Measurements from ENCODE around the gene DGKI.

The DGKI gene

DNA sequence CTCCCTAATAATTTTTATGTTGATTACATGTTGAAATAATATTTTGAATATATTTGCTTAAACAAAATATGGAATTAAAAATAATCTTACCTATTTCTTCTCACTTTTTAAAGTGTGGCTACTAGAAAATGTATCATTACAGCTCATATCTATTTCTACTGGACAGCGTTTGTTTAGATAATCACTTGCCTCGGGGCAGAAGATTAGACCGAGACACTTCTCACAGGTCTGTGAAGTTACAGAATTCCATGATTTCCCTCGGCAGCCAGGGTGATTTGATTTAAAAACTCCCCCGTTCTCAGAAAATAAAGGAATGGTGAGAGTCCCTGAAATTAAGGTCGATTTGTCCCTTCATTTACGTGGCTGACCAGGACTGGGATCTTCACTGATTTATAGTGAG is 162.5 kb downstream of the DGKI start:
- DNase-seq: no peak

DNA sequence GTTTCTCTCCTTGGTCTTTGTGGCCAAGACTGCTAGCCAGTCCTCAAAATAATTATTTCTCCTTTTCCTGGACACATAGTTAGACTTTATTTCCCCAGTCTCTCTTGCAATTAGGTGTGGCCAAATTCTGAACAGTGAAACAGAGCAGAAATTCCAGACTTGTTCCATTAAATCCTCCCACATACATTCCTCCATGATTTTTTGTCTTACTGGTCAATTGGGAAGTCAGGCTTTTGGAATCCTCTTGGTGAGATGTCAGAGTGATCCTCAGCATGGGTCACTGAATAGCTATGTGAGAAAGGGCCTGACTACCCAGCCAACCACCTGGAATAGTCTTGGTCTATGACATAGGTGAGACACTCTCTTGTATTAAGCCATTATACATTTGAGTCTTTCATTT is 164.2 kb downstream of the DGKI start:
- no peak for DNase-seq

- DNase-seq: no peak
These were observed 164.9 kb downstream of the DGKI start for GRCh38 chr7:137681657-137682562.

- no peak for DNase-seq
These were observed 172.0 kb downstream of the DGKI start for GRCh38 chr7:137674551-137675409.

- no peak for DNase-seq
These were observed 172.7 kb downstream of the DGKI start for GRCh38 chr7:137674048-137674447.

DNA sequence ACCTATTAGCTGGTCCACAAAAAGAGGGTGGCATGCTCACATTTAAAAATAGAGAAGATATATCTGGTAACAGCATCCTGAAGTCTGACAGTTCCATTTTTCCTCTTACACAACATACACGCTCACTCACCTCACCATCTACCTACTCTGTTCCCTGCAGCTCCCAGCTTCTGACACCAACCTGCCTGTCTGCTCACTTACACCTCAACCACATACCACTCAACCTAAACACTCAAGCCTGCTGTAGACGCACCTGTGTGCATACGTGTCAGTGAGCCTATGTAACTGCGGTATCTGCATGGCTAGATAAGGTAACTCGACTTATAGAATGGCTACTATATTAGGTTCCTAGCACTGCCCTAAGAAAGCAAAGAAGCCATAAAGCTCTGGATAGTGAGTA is 174.9 kb downstream of the DGKI start:
- no peak for DNase-seq

DNA sequence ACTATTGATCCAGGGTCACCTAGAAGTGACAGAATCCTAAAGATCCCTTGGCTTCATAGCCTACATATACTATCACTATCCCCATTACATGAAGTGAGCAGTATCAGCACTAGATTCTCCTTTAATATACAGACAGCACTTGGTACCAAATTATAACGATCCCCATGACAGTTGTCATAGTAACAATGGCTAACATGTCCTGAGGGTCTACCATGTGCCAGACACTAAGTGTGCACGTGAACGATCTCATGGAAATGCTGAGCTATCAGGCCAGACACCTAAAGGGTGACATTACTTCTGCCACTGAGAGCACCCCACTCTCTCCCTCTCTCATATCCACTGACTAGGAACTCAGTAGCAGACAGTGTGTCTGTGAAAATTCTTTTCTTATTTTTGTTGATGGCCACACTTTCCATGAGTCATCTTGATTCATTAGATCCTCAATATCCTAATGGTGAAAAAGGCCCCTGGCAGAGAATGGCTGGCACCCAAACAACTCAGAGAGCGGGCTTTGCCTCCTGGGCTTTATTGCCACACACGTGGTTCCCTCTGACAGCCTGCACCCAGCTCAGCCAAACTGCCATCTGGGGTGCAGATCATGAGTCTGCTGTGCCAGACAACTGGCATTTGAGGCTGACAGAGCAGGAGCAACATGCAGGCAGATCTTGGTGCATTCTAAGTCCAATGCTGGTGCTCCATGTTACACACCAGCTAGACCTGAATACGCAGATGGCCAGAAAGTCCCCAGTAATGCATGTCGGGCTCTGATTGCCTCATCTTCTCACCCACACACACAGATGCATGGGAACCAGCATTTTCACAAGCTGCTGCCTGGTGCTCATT is 176.3 kb downstream of the DGKI start:
- no peak for DNase-seq

DNA sequence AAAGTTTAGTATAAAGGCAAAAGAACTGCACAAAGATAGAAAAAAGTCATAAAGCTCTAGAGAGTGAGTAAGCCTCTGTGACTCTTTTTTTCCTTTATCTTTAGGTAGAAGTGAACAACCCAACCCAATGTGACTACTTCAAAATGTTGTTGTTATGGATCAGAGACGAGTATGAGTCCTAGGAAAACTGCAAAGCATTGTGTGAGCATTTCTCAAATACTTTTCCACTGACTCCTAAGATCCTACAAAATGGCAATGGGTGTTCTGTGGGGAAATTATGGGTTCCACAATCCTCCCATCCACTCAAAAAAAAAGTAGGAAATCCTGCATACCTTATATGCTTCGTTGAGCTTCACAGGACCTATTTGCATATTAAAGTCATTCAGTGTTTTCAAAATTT is 177.1 kb downstream of the DGKI start:
- DNase-seq: no peak

DNA sequence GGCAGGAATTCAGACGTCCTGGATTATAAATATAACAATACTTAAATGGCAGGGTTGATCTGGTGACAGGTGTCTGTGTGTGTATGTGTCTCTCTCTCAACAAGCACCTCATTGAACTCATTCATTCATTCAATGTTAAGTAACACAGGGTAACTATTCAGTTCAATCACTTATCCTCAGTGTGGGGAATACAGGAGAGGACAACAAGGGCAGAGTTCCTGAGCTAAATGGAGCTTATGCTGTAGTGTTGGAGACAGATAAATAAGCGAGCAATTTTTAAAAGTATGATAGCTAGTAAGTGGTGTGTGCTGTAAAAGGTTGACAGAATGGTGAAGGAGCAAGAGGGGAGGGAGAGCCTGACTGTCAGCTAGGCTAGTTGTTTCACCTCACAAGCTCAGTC is 178.4 kb downstream of the DGKI start:
- no peak for DNase-seq

- DNase-seq: no peak
These were observed 179.0 kb downstream of the DGKI start for GRCh38 chr7:137667633-137668387.

- no peak for DNase-seq
These were observed 181.9 kb downstream of the DGKI start for GRCh38 chr7:137664846-137665245.

DNA sequence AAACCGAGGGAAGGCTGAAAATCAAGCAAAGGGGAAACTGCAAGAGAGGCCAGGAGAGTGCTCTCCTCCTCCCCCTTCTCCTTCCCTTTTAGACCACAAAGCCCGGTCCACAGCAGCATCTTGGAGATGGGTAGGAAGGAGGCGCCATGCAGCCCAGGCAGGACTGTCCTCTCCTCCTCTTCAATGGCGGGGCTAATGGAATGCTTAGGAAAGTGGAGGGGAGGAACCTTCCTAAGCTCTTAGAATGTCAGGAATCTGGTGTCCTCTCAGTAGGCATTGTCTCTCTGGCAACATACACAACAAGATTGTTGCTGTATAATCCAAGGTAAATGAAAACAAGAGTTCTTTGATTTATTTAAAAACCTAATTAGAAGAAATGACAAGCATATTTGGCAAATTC is 185.1 kb downstream of the DGKI start:
- DNase-seq: no peak

DNA sequence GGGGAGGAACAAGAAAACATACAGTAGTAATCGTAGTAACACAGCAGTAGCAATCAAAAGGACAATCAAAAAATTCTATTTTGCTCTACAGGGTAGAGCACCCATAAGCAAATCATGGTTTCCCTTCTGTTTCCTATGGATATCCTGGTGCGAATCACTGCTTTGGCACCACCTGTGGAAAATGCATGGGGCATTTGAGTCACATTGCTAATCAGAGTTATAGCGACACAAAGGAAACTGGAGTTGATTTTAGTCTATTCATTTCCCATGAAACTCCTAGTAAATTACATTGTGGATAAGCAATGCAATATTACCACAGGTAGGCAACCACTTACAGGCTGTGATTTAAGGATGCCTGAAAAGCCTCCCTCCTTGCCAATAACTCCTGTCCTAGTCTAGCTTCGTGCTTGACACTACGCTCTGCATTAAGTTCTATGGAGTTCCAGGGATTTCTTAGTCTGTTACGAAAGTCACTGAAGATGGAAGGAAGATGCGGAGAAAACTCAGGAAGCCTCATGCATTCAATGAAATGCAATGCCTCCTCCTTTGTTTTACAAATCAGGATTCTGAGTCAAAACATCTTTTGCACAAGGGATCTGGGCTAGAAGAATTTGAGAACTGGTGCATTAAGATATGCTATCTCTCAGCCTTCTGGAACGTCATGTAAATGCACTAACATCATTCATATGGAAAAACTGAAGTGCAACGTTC is 188.4 kb downstream of the DGKI start:
- no peak for DNase-seq

- DNase-seq: no peak
These were observed 189.1 kb downstream of the DGKI start for GRCh38 chr7:137657476-137658189.

- DNase-seq: no peak
These were observed 189.9 kb downstream of the DGKI start for GRCh38 chr7:137656850-137657232.

DNA sequence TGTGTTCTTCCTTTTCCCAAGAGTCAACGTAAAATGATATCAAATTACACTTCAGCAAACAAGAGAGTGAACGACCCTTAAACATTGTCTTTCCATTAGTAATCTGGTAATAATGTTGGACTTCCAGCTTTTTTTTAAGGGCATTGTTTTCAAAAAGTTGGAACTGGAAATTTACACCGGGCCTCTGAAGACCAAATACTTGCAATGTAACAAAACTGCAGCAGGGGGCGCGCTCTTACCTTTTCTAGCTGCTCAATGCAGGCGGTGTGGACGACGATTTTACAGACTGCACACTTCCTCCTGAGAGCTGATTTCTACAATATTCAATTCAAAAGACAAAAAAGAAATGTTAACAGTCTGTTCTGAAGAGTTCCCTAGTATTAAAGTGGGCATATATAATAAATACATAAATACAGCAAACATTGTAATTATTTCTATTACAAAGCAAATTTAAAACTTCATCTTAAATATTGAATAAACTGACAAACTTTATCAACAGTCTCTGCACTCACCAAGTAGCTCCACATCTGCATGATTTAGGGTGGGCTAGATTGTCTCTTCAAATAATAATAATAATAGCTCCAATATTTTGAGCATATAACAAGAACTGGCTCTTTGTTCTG is 190.4 kb downstream of the DGKI start:
- DNase-seq: peak; percentile 81

- no peak for DNase-seq
These were observed 191.0 kb downstream of the DGKI start for GRCh38 chr7:137655804-137656203.

- DNase-seq: no peak
These were observed 194.1 kb downstream of the DGKI start for GRCh38 chr7:137652721-137653120.

DNA sequence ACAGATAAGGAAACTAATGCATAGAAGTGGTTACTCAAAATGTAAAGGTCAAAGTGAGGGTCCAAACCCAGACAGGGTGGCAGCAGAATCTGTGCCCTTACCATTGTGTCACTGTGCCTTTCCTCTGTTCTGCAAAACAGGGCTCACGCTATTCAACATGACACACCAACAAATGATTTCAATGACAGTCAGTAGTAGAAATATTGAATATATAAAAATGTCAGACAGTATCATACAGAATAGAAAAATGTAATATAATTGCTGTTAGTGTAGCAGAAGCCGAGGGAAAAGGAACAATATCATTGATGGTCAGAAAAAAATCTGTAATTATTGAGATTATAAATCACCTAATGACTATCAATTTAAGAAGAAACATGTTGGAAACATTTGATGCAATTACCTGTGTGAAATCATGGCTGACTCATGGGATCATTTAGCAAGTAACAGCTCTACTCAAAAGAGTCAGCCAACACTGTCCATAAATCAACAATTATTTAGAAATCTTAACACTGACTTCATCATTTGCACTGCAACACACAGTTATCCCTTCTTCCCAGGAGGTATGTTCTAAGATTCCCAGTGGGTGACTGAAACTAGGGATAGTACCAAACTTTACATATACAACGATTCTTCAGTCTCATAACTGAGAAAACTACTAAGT is 198.7 kb downstream of the DGKI start:
- no peak for DNase-seq

DNA sequence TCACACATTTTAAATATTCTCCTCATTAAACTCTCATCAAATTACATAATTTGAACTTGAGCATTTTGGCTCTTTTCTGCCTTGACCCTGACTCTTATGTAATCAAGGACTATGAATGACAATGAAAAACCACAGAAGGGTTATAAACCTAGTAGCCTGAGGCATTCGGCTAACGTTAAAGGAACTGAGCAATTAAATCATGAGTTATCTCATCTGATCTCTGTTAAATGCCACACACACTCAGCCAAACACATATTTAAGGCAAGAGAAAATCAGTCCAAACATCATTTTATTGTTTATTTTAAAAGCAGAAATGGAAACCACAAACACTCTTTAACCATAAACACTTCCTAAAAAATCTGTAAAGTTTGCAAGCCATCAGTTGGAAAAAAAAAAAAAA is 204.3 kb downstream of the DGKI start:
- DNase-seq: no peak

Data from activated CD4-positive, alpha-beta T cell treated with anti-CD3 and anti-CD28 coated beads for 48 hours (primary cell).